NCI-H526 treated with DMSO at 0.1 percent for 48 hours (cell line): Measurements from ENCODE around the gene POLRMT.
A peak's percentile ranks its signal among the peaks of the same experiment; 100 is the strongest.
"Not testable (repeated sequence)": the region's sequence is repeated elsewhere in the genome, so short reads cannot be mapped to it uniquely, and the experiment has no call there.

Experiments
- DNase-seq: peaks from one replicate; lab custom pipeline; 2025; lab: John Stamatoyannopoulos, UW

POLRMT gene

DNA sequence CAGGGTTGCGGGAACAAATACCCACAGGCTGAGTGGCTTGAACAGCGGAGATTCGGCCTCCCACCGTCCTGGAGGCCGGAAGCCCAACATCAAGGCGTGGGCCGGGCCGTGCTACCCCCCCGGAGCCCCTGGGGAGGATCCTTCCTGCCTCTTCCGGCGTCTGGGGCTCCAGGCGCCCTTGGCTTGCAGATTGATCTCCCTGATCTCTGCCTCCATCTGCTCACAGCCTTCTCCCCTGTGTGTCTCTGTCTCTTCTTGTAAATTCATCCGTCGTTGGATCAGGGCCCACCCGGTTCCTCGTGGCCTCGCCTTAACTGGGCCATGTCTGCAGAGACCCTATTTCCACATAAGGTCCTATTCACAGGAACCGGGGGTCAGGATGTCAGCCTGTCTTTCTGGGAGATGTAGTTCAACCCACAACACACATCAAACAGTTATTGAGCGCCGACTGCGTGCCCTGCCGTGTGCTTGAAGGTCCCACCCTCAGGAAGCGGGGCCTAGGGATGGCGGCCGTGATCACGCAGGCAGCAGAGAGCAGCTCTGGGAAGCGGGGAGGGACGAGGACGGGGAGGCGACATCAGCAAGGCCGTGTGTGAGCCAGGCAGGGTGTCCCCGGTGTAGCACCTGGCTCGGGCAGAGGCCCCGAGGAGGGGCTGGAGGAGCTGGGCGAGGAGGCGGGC is 22.4 kb downstream of the POLRMT start:
- no peak for DNase-seq

DNA sequence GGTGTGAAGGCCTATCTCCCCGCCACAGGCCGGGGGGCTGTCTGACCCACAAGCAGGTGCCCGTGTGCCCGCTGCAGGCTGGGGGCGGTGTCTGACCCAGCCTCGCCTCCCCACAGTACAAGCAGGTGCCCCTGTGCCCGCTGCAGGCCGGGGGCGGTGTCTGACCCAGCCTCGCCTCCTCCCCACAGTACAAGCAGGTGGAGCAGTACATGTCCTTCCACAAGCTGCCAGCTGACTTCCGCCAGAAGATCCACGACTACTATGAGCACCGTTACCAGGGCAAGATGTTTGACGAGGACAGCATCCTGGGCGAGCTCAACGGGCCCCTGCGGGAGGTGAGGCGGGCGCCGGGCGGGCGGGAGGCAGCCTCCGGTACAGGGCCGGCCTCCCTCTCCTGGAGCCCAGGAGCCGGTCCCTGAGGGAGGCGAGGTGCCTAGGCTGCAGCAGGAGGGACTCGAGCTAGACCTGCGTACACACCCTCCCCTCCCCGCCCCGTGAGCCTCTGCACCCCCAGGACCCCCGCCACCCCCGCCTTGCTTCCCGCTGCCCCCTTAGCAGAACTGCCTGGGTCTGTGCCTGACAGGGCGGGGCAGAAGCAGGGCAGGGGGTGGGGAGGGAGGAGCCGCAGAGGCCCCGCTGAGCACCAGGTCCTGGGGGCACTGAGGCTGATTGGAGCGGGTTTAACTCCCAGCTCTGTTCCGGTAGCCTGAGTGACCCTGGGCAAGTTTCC is 23.1 kb downstream of the POLRMT start:
- no peak for DNase-seq

DNA sequence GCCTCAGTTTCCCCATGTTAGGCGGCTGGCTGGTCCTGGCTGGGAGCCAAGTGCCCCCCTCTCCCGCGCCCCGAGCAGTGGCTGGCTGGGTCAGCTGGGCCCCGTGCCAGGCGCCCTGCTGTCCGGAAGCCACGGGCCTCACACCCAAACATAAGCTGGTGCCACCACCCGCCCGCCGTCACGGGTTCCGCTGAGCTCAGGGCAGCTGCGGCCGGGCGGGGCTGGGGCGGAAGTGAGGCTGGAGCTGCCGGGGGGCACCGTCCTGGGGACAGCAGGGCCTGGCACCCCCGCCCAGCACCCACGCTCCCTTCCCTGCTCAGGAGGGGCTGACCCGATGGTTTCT is 24.4 kb downstream of the POLRMT start:
- no peak for DNase-seq

DNA sequence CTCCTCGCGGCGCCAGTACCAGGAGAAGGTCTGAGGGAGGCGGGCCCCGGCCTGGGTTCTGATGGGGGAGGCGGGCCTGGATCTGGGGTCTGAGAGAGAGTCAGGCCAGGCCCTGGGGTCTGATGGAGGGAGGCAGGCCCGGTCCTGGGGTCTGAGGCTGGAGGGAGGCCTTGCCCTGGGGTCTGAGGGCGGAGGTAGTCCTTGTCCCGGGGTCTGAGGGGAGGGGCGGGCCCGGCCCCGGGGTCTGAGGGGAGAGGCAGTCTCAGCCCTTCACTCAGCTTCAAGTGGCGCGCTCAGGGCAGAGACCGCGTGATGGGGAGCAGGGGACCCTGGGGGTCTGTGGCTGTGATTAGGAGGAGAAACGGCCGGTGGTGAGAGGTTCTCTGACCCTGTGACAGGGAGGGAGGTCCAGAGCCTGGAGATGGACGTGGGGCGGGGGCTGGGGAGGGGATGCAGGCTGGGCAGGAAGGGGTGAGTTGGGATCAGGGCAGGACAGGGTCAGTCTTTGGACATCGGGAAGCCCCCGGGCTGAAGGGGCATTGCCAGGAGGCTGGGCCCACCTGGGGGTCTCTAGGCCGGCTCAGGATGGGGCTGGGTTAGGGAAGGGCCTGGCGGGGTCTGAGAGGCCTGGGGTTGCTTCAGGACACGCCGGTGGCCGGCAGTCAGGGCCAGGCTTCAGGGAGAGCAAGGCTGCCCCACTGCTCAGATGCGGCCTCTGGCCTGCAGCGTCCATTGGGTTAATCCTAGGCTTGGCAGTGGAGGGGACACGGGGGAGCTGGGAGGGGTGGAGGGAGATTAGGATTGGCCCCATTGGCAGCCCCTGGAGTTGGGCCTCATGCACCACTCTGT is 25.0 kb downstream of the POLRMT start:
- DNase-seq: no peak

DNA sequence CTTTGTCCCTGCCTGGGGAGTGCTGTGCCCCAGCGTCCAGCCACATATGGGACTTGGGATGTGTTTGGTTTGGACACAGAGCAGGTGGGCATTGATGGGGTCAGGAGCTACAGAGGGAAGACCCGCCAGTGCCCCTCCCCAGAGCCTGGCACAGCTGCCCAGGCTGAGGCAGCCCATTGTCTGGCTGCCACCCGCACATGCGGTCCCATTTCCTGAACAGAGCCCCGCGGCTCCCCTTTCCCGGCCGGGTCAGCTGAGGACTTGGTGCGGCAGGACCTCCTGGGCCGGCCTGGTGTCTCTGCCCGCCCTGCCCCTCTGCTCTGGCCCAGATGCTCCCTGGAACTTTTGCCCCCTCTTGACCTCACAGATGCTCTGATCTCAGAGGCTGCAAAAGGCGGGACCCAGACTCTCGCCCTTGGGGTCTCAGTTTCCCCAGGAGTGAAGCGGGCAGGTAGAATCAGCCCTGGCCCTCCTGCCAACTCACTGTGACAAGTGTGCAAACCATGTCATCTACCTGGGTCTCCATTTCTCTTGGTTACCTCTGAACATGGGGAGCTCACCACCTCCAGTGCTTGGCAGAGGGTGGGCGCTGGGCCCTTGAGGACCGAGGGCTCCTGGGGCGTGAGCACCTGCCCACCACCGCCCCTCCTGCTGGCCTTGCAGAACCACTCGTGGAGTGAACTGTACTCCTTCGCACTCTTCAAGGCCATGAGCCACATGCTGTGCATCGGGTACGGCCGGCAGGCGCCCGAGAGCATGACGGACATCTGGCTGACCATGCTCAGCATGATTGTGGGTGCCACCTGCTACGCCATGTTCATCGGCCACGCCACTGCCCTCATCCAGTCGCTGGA is 25.8 kb downstream of the POLRMT start:
- DNase-seq: no peak

DNA sequence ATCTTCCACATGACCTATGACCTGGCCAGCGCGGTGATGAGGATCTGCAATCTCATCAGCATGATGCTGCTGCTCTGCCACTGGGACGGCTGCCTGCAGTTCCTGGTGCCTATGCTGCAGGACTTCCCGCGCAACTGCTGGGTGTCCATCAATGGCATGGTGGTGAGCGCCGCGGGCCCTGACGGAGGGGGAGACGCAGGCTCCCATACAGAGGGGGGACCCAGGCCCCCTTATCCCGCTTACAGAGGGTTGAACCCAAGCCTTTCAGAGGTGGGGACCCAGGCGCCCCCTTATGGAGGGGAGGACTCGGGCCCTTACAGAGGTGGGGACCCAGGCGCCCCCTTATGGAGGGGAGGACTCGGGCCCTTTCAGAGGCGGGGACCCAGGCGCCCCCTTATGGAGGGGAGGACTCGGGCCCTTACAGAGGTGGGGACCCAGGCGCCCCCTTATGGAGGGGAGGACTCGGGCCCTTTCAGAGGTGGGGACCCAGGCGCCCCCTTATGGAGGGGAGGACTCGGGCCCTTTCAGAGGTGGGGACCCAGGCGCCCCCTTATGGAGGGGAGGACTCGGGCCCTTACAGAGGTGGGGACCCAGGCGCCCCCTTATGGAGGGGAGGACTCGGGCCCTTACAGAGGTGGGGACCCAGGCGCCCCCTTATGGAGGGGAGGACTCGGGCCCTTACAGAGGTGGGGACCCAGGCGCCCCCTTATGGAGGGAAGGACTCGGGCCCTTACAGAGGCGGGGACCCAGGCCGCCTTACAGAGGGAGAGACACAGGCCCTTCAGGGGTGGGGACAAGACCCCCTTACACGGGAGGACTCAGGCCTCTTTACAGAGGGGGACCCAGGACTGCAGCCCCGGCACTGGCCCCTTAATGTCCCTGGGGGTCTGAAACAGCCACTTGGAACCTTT is 28.0 kb downstream of the POLRMT start:
- DNase-seq: not testable (repeated sequence)

DNA sequence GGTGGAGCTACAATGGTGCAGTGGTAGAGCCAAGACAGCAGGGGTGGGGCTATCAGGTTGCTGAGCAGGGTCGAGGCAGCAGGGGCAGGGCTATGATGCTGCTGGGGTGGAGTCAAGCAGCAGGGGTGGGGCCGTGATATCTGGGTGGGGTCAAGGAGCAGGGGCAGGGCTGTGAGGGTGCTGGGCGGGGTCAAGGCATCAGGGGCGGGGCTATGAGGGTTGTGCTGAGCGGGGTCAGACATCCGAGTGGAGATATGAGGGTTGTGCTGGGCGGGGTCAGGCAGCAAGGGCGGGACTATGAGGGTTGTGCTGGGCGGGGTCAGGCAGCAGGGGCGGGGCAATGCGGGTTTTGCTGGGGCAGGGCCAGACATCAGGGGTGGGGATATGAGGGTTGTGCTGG is 29.0 kb downstream of the POLRMT start:
- peak; percentile 35 for DNase-seq

DNA sequence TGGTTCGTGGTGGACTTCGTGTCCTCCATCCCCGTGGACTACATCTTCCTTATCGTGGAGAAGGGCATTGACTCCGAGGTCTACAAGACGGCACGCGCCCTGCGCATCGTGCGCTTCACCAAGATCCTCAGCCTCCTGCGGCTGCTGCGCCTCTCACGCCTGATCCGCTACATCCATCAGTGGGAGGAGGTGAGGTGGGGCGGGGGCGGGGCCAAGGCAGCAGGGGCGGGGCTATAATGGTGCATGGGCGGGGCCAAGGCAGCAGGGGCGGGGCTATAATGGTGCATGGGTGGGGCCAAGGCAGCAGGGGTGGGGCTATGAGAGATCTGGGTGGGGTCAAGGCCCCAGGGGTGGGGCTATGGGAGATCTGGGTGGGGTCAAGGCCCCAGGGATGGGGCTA is 29.6 kb downstream of the POLRMT start:
- not testable (repeated sequence) for DNase-seq

DNA sequence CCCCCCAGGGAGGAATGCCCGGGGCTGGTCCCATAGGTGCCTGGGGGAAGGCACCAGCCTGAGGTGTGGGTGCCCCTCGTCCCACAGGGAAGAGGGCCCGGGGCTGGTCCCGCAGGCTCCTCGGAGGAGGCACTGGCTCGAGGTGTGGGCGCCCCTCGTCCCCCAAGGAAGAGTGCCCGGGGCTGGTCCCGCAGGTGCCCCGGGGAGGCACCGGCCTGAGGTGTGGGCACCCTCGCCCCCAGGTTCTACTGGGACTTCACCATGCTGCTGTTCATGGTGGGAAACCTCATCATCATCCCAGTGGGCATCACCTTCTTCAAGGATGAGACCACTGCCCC is 30.1 kb downstream of the POLRMT start:
- not testable (repeated sequence) for DNase-seq

DNA sequence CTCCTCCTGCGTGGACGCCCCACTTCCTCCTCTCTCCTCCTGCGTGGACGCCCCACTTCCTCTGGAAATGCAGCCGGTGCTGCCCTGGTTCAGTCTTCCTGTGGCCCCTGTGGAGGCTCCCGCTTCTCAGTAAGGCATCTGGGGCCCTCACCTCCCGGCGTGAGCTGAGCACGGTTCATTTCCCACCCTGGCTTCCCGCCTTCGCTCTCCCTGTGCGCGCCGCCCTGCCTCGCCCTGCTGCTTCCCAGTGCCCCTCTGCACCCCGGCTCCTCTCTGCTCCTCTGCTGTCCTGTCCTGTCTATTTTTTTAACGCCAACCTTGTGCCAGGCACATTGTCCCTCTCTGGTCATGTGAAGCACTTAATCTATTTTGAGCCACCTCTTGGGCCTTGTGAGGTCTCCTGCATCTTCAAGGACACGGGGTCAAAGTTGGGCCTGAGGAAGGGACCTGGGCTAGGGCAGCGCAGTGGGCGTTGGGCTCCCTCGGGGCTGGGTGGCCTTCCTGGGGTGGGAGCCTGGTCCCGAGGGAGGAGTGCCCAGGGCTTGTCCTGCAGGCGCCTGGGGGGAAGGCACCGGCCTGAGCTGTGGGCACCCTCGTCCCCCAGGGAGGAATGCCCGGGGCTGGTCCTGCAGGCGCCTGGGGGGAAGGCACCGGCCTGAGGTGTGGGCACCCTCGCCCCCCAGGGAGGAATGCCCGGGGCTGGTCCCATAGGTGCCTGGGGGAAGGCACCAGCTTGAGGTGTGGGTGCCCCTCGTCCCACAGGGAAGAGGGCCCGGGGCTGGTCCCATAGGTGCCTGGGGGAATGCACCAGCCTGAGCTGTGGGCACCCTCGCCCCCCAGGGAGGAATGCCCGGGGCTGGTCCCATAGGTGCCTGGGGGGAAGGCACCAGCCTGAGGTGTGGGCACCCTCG is 30.7 kb downstream of the POLRMT start:
- DNase-seq: no peak

DNA sequence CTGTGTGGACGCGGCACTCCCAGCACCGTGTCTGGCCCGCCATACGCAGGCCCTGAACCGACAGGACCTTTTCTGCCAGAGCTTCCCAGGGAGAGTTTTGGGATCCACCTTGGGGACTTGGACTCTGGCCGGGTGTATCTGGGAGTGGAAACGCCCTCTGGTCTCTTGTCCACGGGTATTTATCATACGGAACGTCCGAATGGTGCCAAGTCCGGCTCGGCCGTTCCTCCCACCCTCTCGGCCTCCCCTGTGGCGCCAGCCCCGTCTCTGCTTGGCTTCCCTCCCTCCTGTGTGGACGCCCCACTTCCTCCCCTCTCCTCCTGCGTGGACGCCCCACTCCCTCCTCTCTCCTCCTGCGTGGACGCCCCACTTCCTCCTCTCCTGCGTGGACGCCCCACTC is 31.5 kb downstream of the POLRMT start:
- DNase-seq: no peak

DNA sequence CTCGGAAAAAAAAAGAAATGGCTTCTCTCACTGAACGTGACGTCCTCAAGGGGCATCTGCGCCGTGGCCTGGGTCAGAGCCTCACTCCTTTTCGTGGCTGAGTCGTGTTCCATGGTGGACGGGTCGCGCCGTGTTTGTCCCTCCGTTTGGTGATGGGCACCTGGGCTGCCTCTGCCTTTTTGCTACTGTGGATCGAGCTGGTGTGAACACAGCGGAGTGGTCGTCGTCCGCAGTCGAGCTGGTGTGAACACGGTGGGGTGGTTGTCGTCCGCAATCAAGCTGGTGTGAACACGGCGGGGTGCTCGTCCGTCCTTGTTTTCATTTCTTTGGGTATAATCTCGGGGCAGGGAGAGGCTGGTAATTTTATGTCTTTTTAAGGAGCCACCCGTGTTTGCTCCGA is 32.0 kb downstream of the POLRMT start:
- DNase-seq: no peak

DNA sequence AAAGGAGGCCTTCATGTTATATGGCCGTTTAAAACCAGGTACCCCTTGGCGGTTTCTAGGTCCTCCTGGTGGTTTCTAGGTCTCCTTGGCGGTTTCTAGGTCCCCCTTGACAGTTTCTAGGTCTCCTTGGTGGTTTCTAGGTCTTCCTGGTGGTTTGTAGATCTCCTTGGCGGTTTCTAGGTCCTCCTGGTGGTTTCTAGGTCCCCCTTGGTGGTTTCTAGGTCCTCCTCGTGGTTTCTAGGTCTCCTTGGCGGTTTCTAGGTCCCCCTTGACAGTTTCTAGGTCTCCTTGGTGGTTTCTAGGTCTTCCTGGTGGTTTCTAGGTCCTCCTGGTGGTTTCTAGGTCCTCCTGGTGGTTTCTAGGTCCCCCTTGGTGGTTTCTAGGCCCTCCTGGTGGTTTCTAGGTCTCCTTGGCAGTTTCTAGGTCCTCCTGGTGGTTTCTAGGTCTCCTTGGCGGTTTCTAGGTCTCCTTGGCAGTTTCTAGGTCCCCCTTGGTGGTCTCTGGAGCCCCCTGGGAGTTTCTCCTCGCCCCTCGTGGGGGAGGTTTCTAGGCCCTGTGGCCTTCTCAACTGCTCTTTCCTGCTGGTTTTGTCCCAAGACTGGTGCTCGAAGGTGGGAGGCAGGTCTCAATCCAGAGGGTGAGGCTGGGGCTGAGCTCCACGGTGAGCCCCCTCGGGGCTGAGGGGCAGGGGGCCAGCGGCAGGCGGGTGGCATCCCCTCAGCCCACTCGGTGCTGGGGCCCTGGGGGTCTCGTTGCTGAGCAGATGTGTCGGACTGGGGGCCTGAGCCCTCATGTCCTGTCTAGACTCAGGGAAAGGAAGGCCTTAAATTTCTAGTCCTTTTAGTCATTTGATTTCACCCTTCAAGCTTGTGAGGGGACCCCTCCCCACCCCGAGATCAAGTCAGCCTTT is 35.7 kb downstream of the POLRMT start:
- no peak for DNase-seq

DNA sequence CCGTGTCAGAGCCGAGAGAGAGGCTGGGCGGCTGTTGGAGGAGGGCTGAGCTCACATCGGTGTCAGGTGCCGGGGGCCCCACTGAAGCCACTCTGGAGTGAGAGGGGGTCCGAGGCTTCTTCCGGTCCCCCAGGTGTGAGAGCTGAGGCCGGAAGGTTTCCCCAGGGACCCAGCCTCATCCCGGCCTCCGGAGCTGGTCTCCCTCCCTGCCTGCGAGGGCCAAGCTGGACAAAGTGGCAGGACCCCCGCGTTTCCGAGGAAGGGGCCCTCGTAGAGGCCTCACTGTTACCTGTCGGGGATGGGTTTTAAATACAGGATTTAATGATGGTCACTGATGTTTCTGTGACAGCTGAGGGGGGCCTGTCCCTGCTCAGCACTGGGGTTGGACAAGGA is 37.1 kb downstream of the POLRMT start:
- DNase-seq: no peak

DNA sequence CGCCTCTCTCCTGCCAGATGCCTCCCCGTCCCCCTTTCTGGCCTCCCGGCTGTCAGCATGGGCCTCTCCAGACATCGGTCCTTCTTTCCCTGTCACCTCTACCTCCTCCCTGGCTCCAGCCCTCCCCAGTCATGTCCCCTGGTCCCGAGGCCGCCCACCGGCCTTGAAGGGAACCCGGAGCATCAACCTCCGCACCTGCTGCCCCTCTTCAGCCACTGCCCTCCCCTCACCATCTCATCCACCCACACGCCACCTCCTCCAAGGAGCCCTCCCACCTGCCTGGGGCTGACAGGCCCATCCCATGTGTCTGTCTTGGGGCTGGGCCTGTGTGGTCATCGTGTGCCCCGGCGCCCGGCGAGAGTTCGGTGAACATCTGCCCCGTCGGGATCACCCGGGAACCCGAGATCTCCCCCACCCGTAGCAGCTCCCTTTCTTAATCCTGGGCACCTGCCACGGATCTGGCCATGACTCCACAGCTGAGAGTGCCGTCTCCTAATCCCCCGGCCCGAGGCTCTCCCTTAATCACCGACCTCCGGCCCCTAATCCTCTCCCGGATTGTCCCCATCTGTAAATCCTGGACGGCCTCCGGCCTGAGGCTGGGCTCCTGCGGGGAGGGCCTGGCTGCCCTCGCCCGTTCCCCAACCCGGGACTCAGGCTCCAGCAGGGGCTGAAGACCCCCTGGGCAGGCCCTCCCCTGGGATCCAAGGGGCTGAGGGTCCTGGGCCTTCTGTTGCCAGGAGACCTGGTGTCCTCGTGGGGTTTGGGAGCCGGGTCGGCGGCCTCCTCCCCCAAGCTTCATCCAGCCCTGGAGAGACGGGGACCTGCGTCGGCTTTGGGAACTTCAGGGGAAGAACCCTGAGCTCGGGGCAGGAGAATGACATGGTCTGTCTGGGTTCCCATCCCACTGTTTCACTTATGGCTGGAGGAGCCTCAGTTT is 37.7 kb downstream of the POLRMT start:
- no peak for DNase-seq

DNA sequence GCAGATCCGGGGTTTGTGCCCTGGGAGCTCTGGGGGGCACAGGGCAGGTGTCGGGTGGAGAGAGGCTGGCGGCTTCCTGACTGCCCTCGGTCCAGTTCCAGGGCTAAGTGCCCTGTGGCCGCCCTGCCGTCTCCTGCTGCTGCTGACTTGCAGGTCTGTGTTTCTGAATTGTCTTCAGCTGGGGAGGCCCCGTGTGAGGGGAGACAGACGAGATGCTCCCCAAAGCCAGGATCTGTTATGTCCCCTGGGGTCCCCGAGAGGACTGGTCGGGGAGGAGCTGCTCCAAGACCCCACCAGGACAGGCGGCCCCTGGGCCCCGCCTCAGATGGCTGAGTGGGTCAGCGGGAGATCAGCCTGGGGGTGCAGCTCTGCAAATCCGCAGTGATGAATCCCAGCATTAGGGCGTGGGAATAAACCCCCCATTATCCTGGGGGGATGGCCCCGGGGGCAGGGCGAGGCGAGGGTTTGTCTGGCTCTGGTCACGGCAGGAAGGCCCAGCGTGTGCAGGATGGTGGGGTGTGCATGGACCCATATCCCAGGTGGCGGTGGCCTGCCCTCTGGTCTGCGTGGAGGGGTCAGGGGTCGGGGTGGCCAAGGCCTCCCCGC is 39.0 kb downstream of the POLRMT start:
- no peak for DNase-seq

DNA sequence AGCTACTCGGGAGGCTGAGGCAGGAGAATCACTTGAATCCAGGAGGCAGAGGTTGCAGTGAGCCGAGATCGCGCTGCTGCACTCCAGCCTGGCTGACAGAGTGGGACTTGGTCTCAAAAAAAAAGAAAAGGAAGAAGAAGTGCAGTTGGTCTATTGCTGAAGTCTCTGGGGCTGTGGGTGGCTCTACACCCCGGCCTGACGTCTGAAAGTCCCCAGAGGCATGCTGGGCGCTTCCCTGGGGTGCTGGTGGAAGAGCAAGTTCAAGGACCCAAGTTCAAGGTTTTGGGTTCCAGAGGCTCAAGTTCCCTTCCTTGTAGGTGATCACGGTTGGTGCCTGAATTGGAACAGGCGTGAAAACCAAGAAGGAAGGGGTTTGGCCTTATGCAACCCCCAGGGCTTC is 39.8 kb downstream of the POLRMT start:
- no peak for DNase-seq
